NT2/D1 (cell line): ENCODE results near the gene DMBX1.

ENCODE experiments used
- DNase-seq: peaks from one replicate; pipeline ENCODE4 v3.0.0-alpha.2; 2011; ENCODE audit warnings: low read depth, low spot score
- H3K27me3 ChIP-seq: 2 replicates; pipeline ENCODE4 v1.6.0; 2011; ENCODE audit warnings: mild to moderate bottlenecking; ENCODE audit not compliant: insufficient read length, insufficient read depth
- H3K36me3 ChIP-seq: 2 replicates; pipeline ENCODE4 v1.6.1; 2011; ENCODE audit warnings: mild to moderate bottlenecking, low read length, mixed read lengths; ENCODE audit not compliant: insufficient read depth, insufficient read length
- H3K4me1 ChIP-seq: 2 replicates; pipeline ENCODE4 v1.5.1; 2011; ENCODE audit not compliant: insufficient read depth, insufficient read length
- H3K4me3 ChIP-seq: 2 replicates; pipeline ENCODE4 v1.5.1; 2011; ENCODE audit warnings: low read depth; ENCODE audit not compliant: insufficient read length
- H3K9ac ChIP-seq: 2 replicates; pipeline ENCODE4 v1.6.0; 2011; ENCODE audit warnings: low read depth; ENCODE audit not compliant: insufficient read length
- H3K9me3 ChIP-seq: 2 replicates; pipeline ENCODE4 v1.5.1; 2011; ENCODE audit warnings: mild to moderate bottlenecking, low read length; ENCODE audit not compliant: insufficient read depth
- SUZ12 ChIP-seq: IDR thresholded peaks from 2 replicates; pipeline ENCODE4 v1.6.1; 2011; ENCODE audit not compliant: insufficient read length, insufficient read depth; ENCODE audit errors: extremely low read depth
- YY1 ChIP-seq: IDR thresholded peaks from 2 replicates; pipeline ENCODE4 v1.6.1; 2011; ENCODE audit not compliant: insufficient read length, insufficient read depth
- ZNF274 ChIP-seq: IDR thresholded peaks from 2 replicates; pipeline ENCODE4 v1.6.1; 2011; ENCODE audit warnings: mild to moderate bottlenecking, low read depth, low read length

DMBX1 gene

GRCh38 chr1:46496505-46496904 lies 6.9 kb downstream of the DMBX1 start:
- H3K36me3 ChIP-seq = no peaks in the 10 kb centered on the region
- peaks cover 2% of the 10 kb centered on the region for H3K4me1 ChIP-seq
- no peak overlapping the region for H3K4me3 ChIP-seq
- H3K9ac ChIP-seq = no peak overlapping the region
- peaks cover 73% of the 10 kb centered on the region for H3K27me3 ChIP-seq
- no peak for DNase-seq
- no peaks in the 10 kb centered on the region for H3K9me3 ChIP-seq
- TF ChIP-seq YY1 (no peak), SUZ12 (no peak), ZNF274 (no peak)

DNA sequence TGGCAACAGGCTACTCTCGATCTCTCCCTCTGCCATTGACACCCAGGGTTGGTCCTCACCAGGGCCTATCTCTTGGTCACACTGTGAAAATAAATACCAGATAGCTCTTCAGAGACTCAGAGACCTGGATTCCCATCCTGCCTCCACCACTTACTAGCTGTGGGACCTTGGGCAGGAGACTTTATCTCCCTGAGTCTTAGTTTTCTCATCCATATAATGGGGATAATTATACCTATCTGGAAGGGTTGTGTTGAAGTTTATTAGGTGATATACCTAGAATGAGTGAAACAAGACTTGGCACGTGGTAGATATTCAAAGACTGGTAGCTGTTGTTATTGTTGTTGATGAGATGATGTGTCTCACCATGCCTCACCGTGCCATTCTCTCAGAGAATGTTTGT lies 7.4 kb downstream of the DMBX1 start:
- peaks cover 70% of the 10 kb centered on the region for H3K27me3 ChIP-seq
- TF ChIP-seq ZNF274 = no peak
- TF ChIP-seq SUZ12 = no peak
- no peak for TF ChIP-seq YY1

GRCh38 chr1:46497665-46498064 lies 8.0 kb downstream of the DMBX1 start:
- H3K9ac ChIP-seq = no peak overlapping the region
- no peak overlapping the region for H3K4me3 ChIP-seq
- TF ChIP-seq YY1 (no peak), SUZ12 (no peak), ZNF274 (no peak)
- peaks cover 2% of the 10 kb centered on the region for H3K4me1 ChIP-seq
- no peaks in the 10 kb centered on the region for H3K9me3 ChIP-seq
- DNase-seq = no peak
- H3K36me3 ChIP-seq = no peaks in the 10 kb centered on the region
- H3K27me3 ChIP-seq = peaks cover 65% of the 10 kb centered on the region

More for the DNA sequence above, 7.4 kb downstream of the DMBX1 start:
- Histone ChIP-seq H3K4me3 (no peak overlapping the region), H3K9ac (no peak overlapping the region), H3K4me1 (peaks cover 2% of the 10 kb centered on the region), H3K9me3 (no peaks in the 10 kb centered on the region), H3K36me3 (no peaks in the 10 kb centered on the region)
- DNase-seq = no peak

DNA sequence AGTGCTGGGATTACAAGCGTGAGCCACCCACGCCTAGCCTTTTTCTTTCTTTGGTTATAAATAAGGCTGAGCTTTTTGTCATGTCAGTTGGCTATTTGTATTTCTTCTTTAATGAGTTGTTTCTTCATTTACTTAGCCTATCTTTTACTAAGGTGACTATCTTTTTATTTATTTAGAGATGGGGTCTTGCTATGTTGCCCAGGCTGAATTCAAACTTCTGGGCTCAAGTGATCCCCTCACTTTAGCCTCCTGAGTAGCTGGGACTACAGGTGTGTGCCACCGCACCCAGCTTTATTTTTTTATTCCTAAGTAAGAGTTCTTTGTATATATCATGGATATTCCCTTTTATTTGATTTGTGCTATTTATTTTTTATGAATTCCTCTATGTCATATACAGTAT lies 11.9 kb downstream of the DMBX1 start:
- no peak overlapping the region for H3K4me3 ChIP-seq
- DNase-seq = no peak
- no peaks in the 10 kb centered on the region for H3K9me3 ChIP-seq
- TF ChIP-seq YY1 (no peak), SUZ12 (no peak), ZNF274 (no peak)
- no peaks in the 10 kb centered on the region for H3K36me3 ChIP-seq
- H3K4me1 ChIP-seq = no peaks in the 10 kb centered on the region
- no peak overlapping the region for H3K9ac ChIP-seq
- H3K27me3 ChIP-seq = peaks cover 37% of the 10 kb centered on the region

GRCh38 chr1:46503421-46503820 lies 13.8 kb downstream of the DMBX1 start:
- no peak overlapping the region for H3K9ac ChIP-seq
- H3K36me3 ChIP-seq = no peaks in the 10 kb centered on the region
- DNase-seq = no peak
- H3K27me3 ChIP-seq = peaks cover 19% of the 10 kb centered on the region
- no peak for TF ChIP-seq ZNF274
- TF ChIP-seq YY1 = no peak
- no peak for TF ChIP-seq SUZ12
- peaks cover 2% of the 10 kb centered on the region for H3K4me1 ChIP-seq
- no peak overlapping the region for H3K4me3 ChIP-seq
- no peaks in the 10 kb centered on the region for H3K9me3 ChIP-seq

DNA sequence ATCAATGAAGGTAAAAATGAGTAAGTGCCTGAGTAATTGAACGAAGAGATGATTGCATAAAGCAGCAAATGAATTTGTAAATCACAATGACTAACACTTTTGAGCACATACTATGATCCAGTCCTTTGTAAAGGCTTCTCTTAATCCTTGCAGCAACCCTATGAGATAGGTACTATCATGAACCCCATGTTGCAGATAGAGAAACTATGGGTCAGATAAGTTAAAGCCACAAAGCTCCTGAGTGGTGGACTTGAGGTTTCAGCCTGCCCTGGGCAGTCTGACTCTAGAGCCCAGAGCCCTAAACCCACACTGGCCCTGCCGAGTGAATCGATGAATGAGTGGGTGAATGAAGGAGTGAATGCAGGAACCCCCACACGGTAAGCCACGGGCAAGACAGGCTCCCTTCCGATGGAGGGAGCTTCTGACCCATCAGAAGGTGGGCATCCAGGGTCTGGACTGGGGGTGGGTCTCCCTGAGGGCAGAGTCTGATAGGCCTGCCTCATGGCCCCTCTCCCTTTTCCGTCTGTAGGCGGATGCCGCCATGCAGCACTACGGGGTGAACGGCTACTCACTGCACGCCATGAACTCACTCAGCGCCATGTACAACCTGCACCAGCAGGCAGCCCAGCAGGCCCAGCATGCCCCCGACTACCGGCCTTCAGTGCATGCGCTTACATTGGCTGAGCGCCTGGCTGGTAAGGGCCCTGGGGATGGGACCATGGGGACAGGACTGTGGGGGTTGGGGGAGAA lies 17.0 kb downstream of the DMBX1 start:
- TF ChIP-seq YY1 (no peak), SUZ12 (no peak), ZNF274 (no peak)
- no peaks in the 10 kb centered on the region for H3K36me3 ChIP-seq
- H3K9ac ChIP-seq = no peak overlapping the region
- H3K4me1 ChIP-seq = peaks cover 18% of the 10 kb centered on the region
- H3K4me3 ChIP-seq = no peak overlapping the region
- H3K9me3 ChIP-seq = no peaks in the 10 kb centered on the region
- no peak for DNase-seq
- H3K27me3 ChIP-seq = peaks cover 19% of the 10 kb centered on the region

GRCh38 chr1:46508757-46509156 lies 19.1 kb downstream of the DMBX1 start:
- H3K4me3 ChIP-seq = no peak overlapping the region
- H3K9me3 ChIP-seq = no peaks in the 10 kb centered on the region
- no peak for DNase-seq
- TF ChIP-seq YY1 (no peak), SUZ12 (no peak), ZNF274 (no peak)
- H3K36me3 ChIP-seq = no peaks in the 10 kb centered on the region
- H3K27me3 ChIP-seq = peaks cover 19% of the 10 kb centered on the region
- no peak overlapping the region for H3K9ac ChIP-seq
- H3K4me1 ChIP-seq = peaks cover 30% of the 10 kb centered on the region
